Activated T-helper 2 cell treated with anti-CD3 and anti-CD28 coated beads, Interferon-gamma antibody, Interleukin-2, Interleukin-4, amounts not matched to agents 10 μg/mL and 5 μg/mL and 100 μg/mL, durations not matched to agents 14 hours and 24 hours and 36 hours (primary cell): ENCODE measurements around the gene SLC6A20. TPM values are rescaled to one million over a fixed set of nuclear protein-coding genes. Genes with fewer than 3 reads are reported as not detected.

Source experiments
- DNase-seq: peaks from one replicate; pipeline ENCODE4 v3.0.0; 2021; ENCODE audit warnings: low spot score
- H3K27ac Mint-ChIP-seq: one replicate; pipeline ENCODE4 v1.8.0; 2021; ENCODE audit warnings: mixed read lengths
- H3K27me3 Mint-ChIP-seq: one replicate; pipeline ENCODE4 v1.8.0; 2021; ENCODE audit warnings: low read depth, mixed read lengths
- H3K36me3 Mint-ChIP-seq: one replicate; pipeline ENCODE4 v1.8.0; 2021; ENCODE audit warnings: low read depth, mixed read lengths
- H3K4me1 Mint-ChIP-seq: one replicate; pipeline ENCODE4 v1.8.0; 2021; ENCODE audit warnings: low read depth, mixed read lengths
- H3K4me3 Mint-ChIP-seq: one replicate; pipeline ENCODE4 v1.8.0; 2021; ENCODE audit warnings: low read depth, mild to moderate bottlenecking, moderate library complexity, mixed read lengths
- H3K9me3 Mint-ChIP-seq: one replicate; pipeline ENCODE4 v1.8.0; 2021; ENCODE audit warnings: mixed read lengths
- intact Hi-C: fragments of 100-400 bp; cut with micrococcal nuclease; formaldehyde crosslinking; loops from one replicate; pipeline ENCODE4 v1.15.1; 2023
- total RNA-seq: library from RNA; stranded (reverse); gene quantifications from 2 replicates; pipeline ENCODE4 v1.2.3, GENCODE V29; 2022

Gene SLC6A20
- total RNA-seq, 1 donor from 2014 or later: not detected

GRCh38 chr3:45783667-45784066, 12.7 kb downstream of the SLC6A20 start:
- Mint-ChIP-seq H3K4me1 (no peaks in the 10 kb centered on the region), H3K36me3 (no peaks in the 10 kb centered on the region), H3K9me3 (peaks cover under 1% of the 10 kb centered on the region), H3K27me3 (peaks cover 35% of the 10 kb centered on the region), H3K27ac (no peak overlapping the region), H3K4me3 (no peak overlapping the region)
- DNase-seq: no peak
- intact Hi-C loops: no loop called here

DNA sequence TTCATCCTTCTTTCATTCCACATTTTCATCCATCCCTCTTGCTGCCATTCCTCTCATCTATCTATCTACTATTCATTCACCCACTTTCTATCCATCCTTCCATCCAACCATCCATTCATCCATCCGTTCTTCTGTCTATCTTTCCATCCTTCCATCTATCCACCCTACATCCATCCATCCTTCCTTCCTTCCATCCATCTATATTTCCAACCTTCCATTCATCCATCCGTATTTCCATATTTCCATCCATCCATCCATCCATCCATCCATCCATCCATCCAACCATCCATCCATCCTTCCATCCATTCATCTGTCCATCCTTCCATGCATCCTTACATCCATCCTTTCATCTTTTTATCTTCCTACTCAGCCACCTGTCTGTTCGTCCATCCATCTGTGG, 14.0 kb downstream of the SLC6A20 start:
- H3K4me3 Mint-ChIP-seq: no peak overlapping the region
- H3K4me1 Mint-ChIP-seq: no peaks in the 10 kb centered on the region
- H3K27me3 Mint-ChIP-seq: peaks cover 38% of the 10 kb centered on the region
- no peak for DNase-seq
- intact Hi-C loops: no loop called here
- no peaks in the 10 kb centered on the region for H3K36me3 Mint-ChIP-seq
- no peak overlapping the region for H3K27ac Mint-ChIP-seq
- no peaks in the 10 kb centered on the region for H3K9me3 Mint-ChIP-seq

GRCh38 chr3:45781841-45782240, 14.5 kb downstream of the SLC6A20 start:
- peaks cover 33% of the 10 kb centered on the region for H3K27me3 Mint-ChIP-seq
- no peaks in the 10 kb centered on the region for H3K4me1 Mint-ChIP-seq
- no peak overlapping the region for H3K4me3 Mint-ChIP-seq
- no peaks in the 10 kb centered on the region for H3K36me3 Mint-ChIP-seq
- intact Hi-C loops: no loop called here
- no peak for DNase-seq
- H3K9me3 Mint-ChIP-seq: no peaks in the 10 kb centered on the region
- no peak overlapping the region for H3K27ac Mint-ChIP-seq

DNA sequence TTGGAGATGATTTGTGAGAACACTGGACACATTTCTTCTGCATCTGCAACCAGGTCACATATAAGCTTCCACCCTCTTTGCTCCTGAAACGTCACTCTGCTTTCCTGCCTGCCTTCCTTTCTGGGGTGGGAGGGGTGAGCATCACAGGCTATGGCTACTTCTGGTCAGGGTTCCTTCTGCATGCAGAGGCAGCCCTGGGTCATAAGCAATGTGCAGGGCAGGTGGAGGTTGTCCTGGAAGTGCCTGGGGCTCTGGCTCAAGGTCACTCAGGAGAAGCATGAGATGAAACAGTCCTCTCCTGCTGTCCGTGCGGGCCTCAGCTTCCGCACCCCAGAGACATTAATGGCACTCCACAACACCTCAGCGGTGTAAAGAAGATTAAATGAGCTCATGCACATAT, 15.1 kb downstream of the SLC6A20 start:
- Mint-ChIP-seq H3K4me3 (no peak overlapping the region), H3K4me1 (no peaks in the 10 kb centered on the region), H3K9me3 (no peaks in the 10 kb centered on the region), H3K27me3 (peaks cover 28% of the 10 kb centered on the region), H3K27ac (no peak overlapping the region), H3K36me3 (no peaks in the 10 kb centered on the region)
- intact Hi-C loops: no loop called here
- DNase-seq: no peak

- Mint-ChIP-seq H3K9me3 (no peaks in the 10 kb centered on the region), H3K27ac (no peak overlapping the region), H3K27me3 (peaks cover 19% of the 10 kb centered on the region), H3K36me3 (no peaks in the 10 kb centered on the region), H3K4me1 (no peaks in the 10 kb centered on the region), H3K4me3 (no peak overlapping the region)
- intact Hi-C loops: no loop called here
- DNase-seq: no peak
These were observed 16.3 kb downstream of the SLC6A20 start for GRCh38 chr3:45779746-45780735.

DNA sequence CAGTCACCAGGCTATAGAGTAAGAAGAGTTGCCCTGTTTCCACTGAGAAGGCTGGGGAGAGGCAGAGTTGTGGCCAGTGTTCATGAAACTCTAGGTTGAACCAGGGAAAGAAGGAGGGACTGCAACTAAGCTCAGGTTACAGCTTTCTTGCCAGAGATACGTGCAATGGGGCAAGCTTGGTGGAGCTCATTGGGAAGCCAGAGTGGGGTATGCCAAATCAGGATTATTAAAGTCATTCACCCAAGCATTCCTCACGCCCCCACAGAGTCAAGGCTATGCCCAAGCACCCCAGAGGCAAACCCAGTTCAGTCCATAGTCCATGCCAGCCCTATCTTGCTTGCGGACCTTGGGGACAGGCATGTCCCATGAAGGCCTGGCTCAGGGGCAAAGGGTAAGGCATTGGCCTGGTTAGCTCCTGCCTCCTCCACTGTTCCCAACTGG, 17.6 kb downstream of the SLC6A20 start:
- Mint-ChIP-seq H3K4me1 (no peaks in the 10 kb centered on the region), H3K4me3 (no peak overlapping the region), H3K36me3 (no peaks in the 10 kb centered on the region), H3K27me3 (peaks cover 19% of the 10 kb centered on the region), H3K9me3 (no peaks in the 10 kb centered on the region), H3K27ac (no peak overlapping the region)
- no peak for DNase-seq
- intact Hi-C loops: no loop called here

- no peaks in the 10 kb centered on the region for H3K9me3 Mint-ChIP-seq
- no peak overlapping the region for H3K27ac Mint-ChIP-seq
- DNase-seq: no peak
- H3K36me3 Mint-ChIP-seq: no peaks in the 10 kb centered on the region
- H3K27me3 Mint-ChIP-seq: peaks cover 28% of the 10 kb centered on the region
- peaks cover 2% of the 10 kb centered on the region for H3K4me1 Mint-ChIP-seq
- no peak overlapping the region for H3K4me3 Mint-ChIP-seq
- intact Hi-C loops: no loop called here
These were observed 18.5 kb downstream of the SLC6A20 start for GRCh38 chr3:45777746-45778386.

DNA sequence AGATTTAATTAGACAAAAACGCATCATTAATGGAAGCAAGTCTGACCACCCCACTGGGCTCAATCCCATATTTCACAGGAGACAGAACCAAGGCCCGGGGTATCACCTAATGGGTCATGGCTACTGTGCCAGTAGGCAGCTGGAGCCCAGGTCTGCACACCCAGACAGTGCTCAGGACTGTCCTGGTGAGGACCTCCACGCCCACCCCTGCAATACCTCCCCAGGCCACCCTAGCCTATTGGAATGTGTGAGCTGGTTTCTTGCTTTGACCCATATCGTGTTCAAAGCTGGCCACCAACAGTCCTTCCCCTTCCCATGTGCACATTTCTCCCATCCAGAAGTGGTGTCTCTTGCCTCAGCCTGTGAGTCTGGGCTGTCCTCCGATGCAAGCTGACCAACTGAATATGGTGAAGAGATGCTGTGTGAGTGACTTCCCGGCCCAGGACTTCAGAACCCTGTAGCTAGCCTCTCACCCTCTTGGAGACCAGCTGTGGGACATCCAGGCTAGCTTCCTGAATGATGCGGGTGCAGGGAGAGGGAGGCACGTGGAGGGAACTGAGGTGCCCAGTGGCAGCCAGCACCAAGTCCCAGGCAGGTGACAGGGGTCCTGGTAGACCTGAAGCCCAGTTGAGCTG, 19.1 kb downstream of the SLC6A20 start:
- Mint-ChIP-seq H3K4me1 (peaks cover 7% of the 10 kb centered on the region), H3K27me3 (peaks cover 30% of the 10 kb centered on the region)
- DNase-seq: no peak

GRCh38 chr3:45776611-45777010, 19.7 kb downstream of the SLC6A20 start:
- intact Hi-C loops: no loop called here
- H3K9me3 Mint-ChIP-seq: no peaks in the 10 kb centered on the region
- DNase-seq: no peak
- no peak overlapping the region for H3K4me3 Mint-ChIP-seq
- H3K27me3 Mint-ChIP-seq: peaks cover 33% of the 10 kb centered on the region
- no peak overlapping the region for H3K27ac Mint-ChIP-seq
- peaks cover 11% of the 10 kb centered on the region for H3K4me1 Mint-ChIP-seq
- H3K36me3 Mint-ChIP-seq: no peaks in the 10 kb centered on the region

More for the DNA sequence above, 19.1 kb downstream of the SLC6A20 start:
- intact Hi-C loops: no loop called here
- no peak overlapping the region for H3K27ac Mint-ChIP-seq
- no peaks in the 10 kb centered on the region for H3K36me3 Mint-ChIP-seq
- H3K9me3 Mint-ChIP-seq: no peaks in the 10 kb centered on the region
- H3K4me3 Mint-ChIP-seq: no peak overlapping the region

- Mint-ChIP-seq H3K4me3 (no peak overlapping the region), H3K36me3 (no peaks in the 10 kb centered on the region), H3K27me3 (peaks cover 35% of the 10 kb centered on the region), H3K4me1 (peaks cover 11% of the 10 kb centered on the region), H3K9me3 (no peaks in the 10 kb centered on the region), H3K27ac (no peak overlapping the region)
- intact Hi-C loops: no loop called here
- DNase-seq: no peak
These were observed 20.1 kb downstream of the SLC6A20 start for GRCh38 chr3:45776301-45776595.

GRCh38 chr3:45775571-45776300, 20.6 kb downstream of the SLC6A20 start:
- no peak for DNase-seq
- Mint-ChIP-seq H3K36me3 (no peaks in the 10 kb centered on the region), H3K27me3 (peaks cover 40% of the 10 kb centered on the region), H3K4me3 (no peak overlapping the region), H3K4me1 (peaks cover 11% of the 10 kb centered on the region), H3K27ac (no peak overlapping the region), H3K9me3 (no peaks in the 10 kb centered on the region)
- intact Hi-C loops: no loop called here

DNA sequence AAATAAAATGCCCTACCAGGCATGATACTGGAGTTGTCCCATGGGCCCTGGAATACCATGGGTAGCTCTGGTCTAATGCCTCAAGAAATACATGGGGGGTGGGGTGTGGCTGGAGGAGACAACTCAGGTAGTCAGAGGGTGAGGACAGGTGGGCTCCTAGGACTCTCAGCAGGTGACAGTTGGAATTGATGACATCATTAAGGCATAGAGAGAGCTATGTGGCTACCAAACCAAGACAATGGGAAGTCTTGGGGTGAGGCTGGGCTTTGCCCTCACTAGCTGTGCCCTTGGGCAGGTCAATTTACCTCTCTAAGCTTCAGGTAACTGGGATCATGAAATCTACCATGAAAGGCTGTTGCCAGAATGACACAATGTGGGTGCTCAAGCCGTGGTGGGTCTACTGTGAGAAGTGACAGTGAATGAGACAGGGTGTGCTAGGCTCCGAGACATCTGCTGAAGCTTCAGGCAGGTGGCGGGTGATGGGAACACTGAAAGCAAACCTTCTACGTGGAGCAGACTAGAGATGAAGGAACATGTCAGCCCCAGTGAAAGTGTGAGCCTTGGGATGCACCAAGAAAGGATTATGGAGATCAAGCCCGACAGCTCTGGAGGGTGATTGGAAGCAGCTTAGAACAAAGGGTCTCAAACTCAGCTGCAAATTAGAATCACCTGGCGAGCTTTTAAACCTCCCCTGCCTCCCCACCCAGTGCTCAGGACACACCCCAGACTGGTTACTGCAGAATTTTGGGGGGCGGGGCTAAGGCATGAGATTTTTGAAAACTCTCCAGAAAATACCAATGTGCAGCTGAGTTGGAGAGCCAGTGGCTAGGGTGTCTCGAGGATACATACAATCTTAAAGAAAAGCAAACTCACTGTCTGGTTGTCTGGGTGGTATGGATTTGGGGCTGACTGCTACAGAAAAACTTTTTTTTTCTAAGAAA, 21.5 kb downstream of the SLC6A20 start:
- no peak for DNase-seq
- intact Hi-C loops: no loop called here
- Mint-ChIP-seq H3K27me3 (peaks cover 49% of the 10 kb centered on the region), H3K4me3 (no peak overlapping the region), H3K9me3 (no peaks in the 10 kb centered on the region), H3K36me3 (no peaks in the 10 kb centered on the region), H3K27ac (no peak overlapping the region), H3K4me1 (peaks cover 11% of the 10 kb centered on the region)
